Fibroblast of lung (primary cell): ENCODE data around the gene FMNL2. TPM values are rescaled to one million over a fixed set of nuclear protein-coding genes. Genes with fewer than 3 reads are reported as not detected.

Source experiments
- DNase-seq, 2 donors: peaks; one replicate each; pipeline versions ENCODE4 v3.0.0 to v3.0.0-alpha.2; 2010; ENCODE audit warnings: low read depth in 2 of 2
- H2AFZ ChIP-seq: 2 replicates; pipeline ENCODE4 v1.5.1; 2012; ENCODE audit warnings: low read length, control low read depth, inconsistent platforms
- H3K27ac ChIP-seq: 2 replicates; pipeline ENCODE4 v1.5.1; 2011; ENCODE audit warnings: low read length, control low read depth; ENCODE audit not compliant: insufficient read depth
- H3K27me3 ChIP-seq: 2 replicates; pipeline ENCODE4 v1.5.1; 2011; ENCODE audit warnings: mild to moderate bottlenecking, low read length; ENCODE audit not compliant: control insufficient read depth, insufficient read depth
- H3K36me3 ChIP-seq: 2 replicates; pipeline ENCODE4 v1.5.1; 2011; ENCODE audit warnings: low read length; ENCODE audit not compliant: control insufficient read depth, insufficient read depth
- H3K4me1 ChIP-seq: 2 replicates; pipeline ENCODE4 v1.5.1; 2011; ENCODE audit warnings: low read length; ENCODE audit not compliant: control insufficient read depth, insufficient read depth; ENCODE audit errors: extremely low read depth
- H3K4me2 ChIP-seq: 2 replicates; pipeline ENCODE4 v1.5.1; 2011; ENCODE audit warnings: low read length, control low read depth; ENCODE audit not compliant: insufficient read depth; ENCODE audit errors: extremely low read depth
- H3K4me3 ChIP-seq, 4 experiments: fragments of 200-600 bp in 1 of 4; sonication (generic) in 1 of 4; replicated peaks in 1 of 4; 2 replicates each; pipeline ENCODE4 v1.5.1; 2011 to 2016; ENCODE audit warnings: low read length in 4 of 4, low read depth in 3 of 4, mild to moderate bottlenecking in 3 of 4, control low read depth in 2 of 4, inconsistent platforms in 1 of 4, mixed read lengths in 1 of 4; ENCODE audit not compliant: insufficient read depth in 1 of 4; ENCODE audit errors: control extremely low read depth in 1 of 4
- H3K79me2 ChIP-seq: 2 replicates; pipeline ENCODE4 v1.5.1; 2012; ENCODE audit warnings: mild to moderate bottlenecking, low read length, inconsistent platforms; ENCODE audit not compliant: control insufficient read depth, insufficient read depth
- H3K9ac ChIP-seq: 2 replicates; pipeline ENCODE4 v1.5.1; 2011; ENCODE audit warnings: mild to moderate bottlenecking, low read length, control low read depth; ENCODE audit not compliant: insufficient read depth
- H3K9me3 ChIP-seq: 2 replicates; pipeline ENCODE4 v1.5.1; 2012; ENCODE audit warnings: low read depth, low read length; ENCODE audit not compliant: control insufficient read depth, insufficient read depth
- H4K20me1 ChIP-seq: 2 replicates; pipeline ENCODE4 v1.5.1; 2011; ENCODE audit warnings: low read length; ENCODE audit not compliant: control insufficient read depth, insufficient read depth; ENCODE audit errors: extremely low read depth
- EZH2 ChIP-seq: IDR thresholded peaks from 2 replicates; pipeline ENCODE4 v1.5.1; 2012; ENCODE audit warnings: low read length, control low read depth, mild to moderate bottlenecking; ENCODE audit errors: missing control alignments
- polyA plus RNA-seq, 2 donors: library from polyadenylated mRNA; depleted of rRNA in 1 of 2; stranded (reverse) in 1 of 2; unstranded in 1 of 2; fragments of >200 nt; gene quantifications; 2 replicates each; pipeline ENCODE4 v1.2.1, GENCODE V29; 2011 to 2012; ENCODE audit warnings: missing spikeins in 1 of 2
- total RNA-seq: library from RNA; depleted of rRNA; stranded (reverse); fragments of >200 nt; gene quantifications from 2 replicates; pipeline ENCODE4 v1.2.1, GENCODE V29; 2014
- TF ChIP-seq, protein P1 (sequence below), 2 donors: IDR thresholded peaks in 1 of 2; conservative IDR thresholded peaks in 1 of 2; 1 replicate in 1 of 2; 2 replicates in 1 of 2; pipeline ENCODE4 v1.5.1; 2011 to 2012; ENCODE audit warnings: low read length in 2 of 2, control low read depth in 1 of 2, inconsistent platforms in 1 of 2, low read depth in 1 of 2, mild to moderate bottlenecking in 1 of 2

The FMNL2 gene
- total and polyA plus RNA-seq, 2 donors (not counting 1 experiment from before 2014, with no cell fraction given) = 12.0 to 30.2 TPM

DNA sequence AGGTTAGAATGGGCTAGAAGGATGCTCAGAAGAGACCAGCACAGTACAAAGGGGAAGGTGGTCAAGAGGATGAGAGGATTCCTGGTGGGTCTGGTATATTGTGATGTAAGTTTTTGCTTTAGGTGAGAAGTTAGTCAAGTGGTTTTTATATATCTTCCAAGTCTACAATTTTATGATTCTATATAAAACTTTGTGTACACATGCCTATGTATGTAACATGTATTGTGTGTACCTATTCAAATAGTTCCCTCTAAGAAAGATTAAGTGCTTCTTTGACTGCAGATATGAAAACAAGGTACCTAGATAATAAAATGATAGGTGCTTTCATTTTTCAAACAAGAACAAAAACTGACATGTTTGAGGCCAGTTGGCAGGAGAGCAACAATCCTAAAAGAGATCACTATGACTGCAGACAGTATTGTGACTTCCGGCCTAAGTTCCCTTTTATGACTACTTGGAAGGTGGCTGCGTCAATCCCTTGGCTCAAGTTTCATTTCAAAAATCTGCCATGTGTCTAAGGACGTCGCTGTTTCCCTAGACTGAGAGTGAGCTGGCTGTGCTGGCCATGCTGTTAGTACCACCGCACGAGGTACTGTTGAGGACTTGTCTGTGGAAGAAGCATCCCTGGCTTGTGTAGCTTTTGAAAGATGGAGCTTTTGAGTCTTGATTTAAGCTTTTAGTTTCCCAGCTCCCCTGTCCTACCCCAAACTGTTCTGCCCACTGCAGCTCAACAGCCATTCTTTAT, 259.2 kb downstream of the FMNL2 start:
- Histone ChIP-seq H3K27me3 (no peaks in the 10 kb centered on the region), H3K9ac (no peak overlapping the region), H2AFZ (no peak overlapping the region), H3K27ac (no peak overlapping the region), H3K79me2 (no peaks in the 10 kb centered on the region), H3K36me3 (no peaks in the 10 kb centered on the region), H3K4me1 (no peaks in the 10 kb centered on the region), H3K4me2 (no peak overlapping the region), H3K4me3 (no peak overlapping the region), H3K9me3 (no peaks in the 10 kb centered on the region), H4K20me1 (no peaks in the 10 kb centered on the region)
- TF ChIP-seq EZH2 = no peak
- TF ChIP-seq, protein P1, sequence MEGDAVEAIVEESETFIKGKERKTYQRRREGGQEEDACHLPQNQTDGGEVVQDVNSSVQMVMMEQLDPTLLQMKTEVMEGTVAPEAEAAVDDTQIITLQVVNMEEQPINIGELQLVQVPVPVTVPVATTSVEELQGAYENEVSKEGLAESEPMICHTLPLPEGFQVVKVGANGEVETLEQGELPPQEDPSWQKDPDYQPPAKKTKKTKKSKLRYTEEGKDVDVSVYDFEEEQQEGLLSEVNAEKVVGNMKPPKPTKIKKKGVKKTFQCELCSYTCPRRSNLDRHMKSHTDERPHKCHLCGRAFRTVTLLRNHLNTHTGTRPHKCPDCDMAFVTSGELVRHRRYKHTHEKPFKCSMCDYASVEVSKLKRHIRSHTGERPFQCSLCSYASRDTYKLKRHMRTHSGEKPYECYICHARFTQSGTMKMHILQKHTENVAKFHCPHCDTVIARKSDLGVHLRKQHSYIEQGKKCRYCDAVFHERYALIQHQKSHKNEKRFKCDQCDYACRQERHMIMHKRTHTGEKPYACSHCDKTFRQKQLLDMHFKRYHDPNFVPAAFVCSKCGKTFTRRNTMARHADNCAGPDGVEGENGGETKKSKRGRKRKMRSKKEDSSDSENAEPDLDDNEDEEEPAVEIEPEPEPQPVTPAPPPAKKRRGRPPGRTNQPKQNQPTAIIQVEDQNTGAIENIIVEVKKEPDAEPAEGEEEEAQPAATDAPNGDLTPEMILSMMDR (conservative IDR thresholded peaks at IDR 0.05 in 1 of 2, IDR thresholded peaks at IDR 0.05 in 1 of 2; ENCODE audit: low read depth in 1 of 2, low read length in 2 of 2) = no peak
- DNase-seq = no peak

DNA sequence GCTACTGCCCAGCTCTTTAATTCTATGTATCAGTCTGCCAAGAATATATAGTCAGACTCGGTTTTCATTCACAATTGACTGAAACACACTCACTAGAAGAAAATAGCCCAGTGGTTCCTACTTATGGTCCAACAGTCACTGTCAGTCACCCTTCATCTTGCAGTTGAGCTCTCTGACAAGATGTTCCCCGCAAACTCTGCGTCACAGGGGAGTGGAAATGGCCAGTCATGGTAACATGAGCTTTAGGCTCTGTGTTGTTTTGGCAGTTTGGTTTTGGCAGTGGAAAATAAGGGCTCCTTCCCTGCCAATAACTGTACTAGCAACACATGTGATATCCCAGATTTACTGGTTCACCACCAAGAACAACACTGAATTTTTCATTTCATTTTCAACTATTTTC, 259.8 kb downstream of the FMNL2 start:
- no peak overlapping the region for H2AFZ ChIP-seq
- H3K79me2 ChIP-seq = no peaks in the 10 kb centered on the region
- H3K27ac ChIP-seq = no peak overlapping the region
- DNase-seq = peak; percentile 51 to 88
- H3K4me2 ChIP-seq = no peak overlapping the region
- no peak overlapping the region for H3K9ac ChIP-seq
- H3K36me3 ChIP-seq = no peaks in the 10 kb centered on the region
- no peak for TF ChIP-seq EZH2
- TF ChIP-seq, protein P1 (conservative IDR thresholded peaks at IDR 0.05 in 1 of 2, IDR thresholded peaks at IDR 0.05 in 1 of 2; ENCODE audit: low read depth in 1 of 2, low read length in 2 of 2) = no peak
- H4K20me1 ChIP-seq = no peaks in the 10 kb centered on the region
- no peak overlapping the region for H3K4me3 ChIP-seq
- no peaks in the 10 kb centered on the region for H3K9me3 ChIP-seq
- H3K4me1 ChIP-seq = no peaks in the 10 kb centered on the region
- no peaks in the 10 kb centered on the region for H3K27me3 ChIP-seq

DNA sequence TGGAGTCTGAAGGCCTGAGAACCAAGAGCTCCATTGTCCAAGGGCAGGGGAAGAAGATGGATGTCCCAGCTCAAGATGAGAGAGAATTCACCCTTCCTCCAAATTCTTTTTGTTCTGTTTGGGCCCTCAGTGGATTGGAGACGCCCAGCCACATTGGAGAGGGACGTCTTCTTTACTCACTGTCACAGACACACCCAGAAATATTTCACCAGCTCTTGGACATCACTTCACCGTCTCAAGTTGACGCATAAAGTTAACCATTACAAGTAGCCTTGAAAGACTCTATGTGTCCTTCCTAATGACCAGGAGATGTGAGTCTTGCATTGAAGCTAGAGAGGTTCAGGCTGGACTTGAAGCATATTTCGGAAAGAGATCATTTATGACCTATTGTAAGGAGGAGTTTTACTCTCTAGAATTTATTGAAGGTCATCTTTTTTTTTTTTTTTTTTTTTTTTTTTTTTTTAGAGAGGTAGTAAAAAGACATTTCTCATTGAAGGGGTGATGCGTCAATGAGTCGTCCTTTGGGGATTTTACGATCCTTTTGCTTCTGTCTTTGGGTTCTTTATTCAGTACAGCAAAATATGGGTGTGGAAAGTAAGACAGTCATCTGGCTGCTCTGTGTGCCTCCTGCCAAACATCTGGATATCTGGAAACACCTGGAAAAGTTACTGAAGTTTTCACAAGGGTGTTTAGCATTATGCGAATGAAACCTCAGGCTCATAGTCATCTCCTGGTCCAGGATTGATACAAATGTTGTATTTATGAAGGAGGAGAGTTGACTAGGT, 264.2 kb downstream of the FMNL2 start:
- H3K79me2 ChIP-seq = no peaks in the 10 kb centered on the region
- H3K4me1 ChIP-seq = peaks cover 4% of the 10 kb centered on the region
- H3K27ac ChIP-seq = no peak overlapping the region
- H3K4me2 ChIP-seq = no peak overlapping the region
- DNase-seq = peak in 1 of 2 donors; percentile 18
- H2AFZ ChIP-seq = no peak overlapping the region
- no peaks in the 10 kb centered on the region for H3K27me3 ChIP-seq
- H3K4me3 ChIP-seq = no peak overlapping the region
- no peaks in the 10 kb centered on the region for H3K9me3 ChIP-seq
- no peaks in the 10 kb centered on the region for H4K20me1 ChIP-seq
- no peak overlapping the region for H3K9ac ChIP-seq
- H3K36me3 ChIP-seq = no peaks in the 10 kb centered on the region
- TF ChIP-seq EZH2 = no peak
- TF ChIP-seq, protein P1 (conservative IDR thresholded peaks at IDR 0.05 in 1 of 2, IDR thresholded peaks at IDR 0.05 in 1 of 2; ENCODE audit: low read depth in 1 of 2, low read length in 2 of 2) = no peak
